Ascending aorta (tissue), 2 donors: ENCODE results near the gene NHLRC4. TPM values are rescaled to one million over a fixed set of nuclear protein-coding genes. Genes with fewer than 3 reads are reported as not detected.

Source experiments
- DNase-seq, 2 donors: peaks; one replicate each; pipeline ENCODE4 v3.0.0-alpha.2; 2019; ENCODE audit warnings: low spot score in 2 of 2
- H3K27ac ChIP-seq, 2 donors: fragments of 200-600 bp; sonication (generic); one replicate each; pipeline ENCODE4 v1.5.1; 2016 to 2017; ENCODE audit warnings: mild to moderate bottlenecking in 1 of 2
- H3K27me3 ChIP-seq: fragments of 200-600 bp; sonication (generic); one replicate; pipeline ENCODE4 v1.5.1; 2017
- H3K36me3 ChIP-seq, 2 donors: fragments of 200-600 bp; sonication (generic); one replicate each; pipeline ENCODE4 v1.5.1; 2016
- H3K4me1 ChIP-seq, 2 donors: fragments of 200-600 bp; sonication (generic); one replicate each; pipeline ENCODE4 v1.5.1; 2016 to 2017; ENCODE audit warnings: mild to moderate bottlenecking in 1 of 2
- H3K4me3 ChIP-seq, 2 donors: fragments of 200-600 bp; sonication (generic); one replicate each; pipeline ENCODE4 v1.5.1; 2016 to 2017; ENCODE audit warnings: mild to moderate bottlenecking in 1 of 2
- H3K9me3 ChIP-seq, 2 donors: fragments of 200-600 bp; sonication (generic); one replicate each; pipeline ENCODE4 v1.5.1; 2016
- CTCF ChIP-seq, 3 experiments: fragments of 200-600 bp in 2 of 3; fragments of 450-650 bp in 1 of 3; sonication (generic) in 2 of 3; IDR thresholded peaks; one replicate each; pipeline ENCODE4 v1.5.1; 2016 to 2019; ENCODE audit warnings: antibody characterized with exemption in 3 of 3, mild to moderate bottlenecking in 1 of 3, moderate library complexity in 1 of 3
- intact Hi-C: fragments of 100-400 bp; cut with DNase I; formaldehyde crosslinking; loops from one replicate; pipeline ENCODE4 v1.15.1; 2023
- total RNA-seq: library from RNA; depleted of rRNA; stranded (reverse); fragments of >200 nt; gene quantifications from one replicate; pipeline ENCODE4 v1.1.0, GENCODE V29; 2016

The NHLRC4 gene
- total RNA-seq, 1 donor from 2014 or later, result not detected

GRCh38 chr16:558298-559020 lies 8.3 kb upstream of the NHLRC4 start:
- Histone ChIP-seq H3K27ac (no peak overlapping the region), H3K9me3 (no peaks in the 10 kb centered on the region), H3K4me3 (no peak overlapping the region), H3K4me1 (peaks cover 0 to 2% of the 10 kb centered on the region in 2 donors), H3K27me3 (peaks cover 7% of the 10 kb centered on the region), H3K36me3 (peaks cover under 1 to 2% of the 10 kb centered on the region in 2 donors)
- TF ChIP-seq CTCF (IDR thresholded peaks at IDR 0.05), result no peak
- intact Hi-C loops, result no loop called here
- DNase-seq, result no peak

GRCh38 chr16:559021-559380 lies 7.8 kb upstream of the NHLRC4 start:
- TF ChIP-seq CTCF (IDR thresholded peaks at IDR 0.05), result no peak
- Histone ChIP-seq H3K27me3 (peaks cover 7% of the 10 kb centered on the region), H3K4me1 (peaks cover 0 to 2% of the 10 kb centered on the region in 2 donors), H3K4me3 (no peak overlapping the region), H3K36me3 (no peaks in the 10 kb centered on the region), H3K27ac (no peak overlapping the region), H3K9me3 (no peaks in the 10 kb centered on the region)
- DNase-seq, result no peak
- intact Hi-C loops, result no loop called here

GRCh38 chr16:559411-560203 lies 7.2 kb upstream of the NHLRC4 start:
- intact Hi-C loops, result no loop called here
- TF ChIP-seq CTCF (IDR thresholded peaks at IDR 0.05), result no peak

GRCh38 chr16:560204-560700 lies 6.6 kb upstream of the NHLRC4 start, which contains the start of gene PRR35:
Gene PRR35 (plus strand): TSS chr16:560394. CDS start chr16:563295, 2,901 bp downstream.
- TF ChIP-seq CTCF (IDR thresholded peaks at IDR 0.05), result no peak
- Histone ChIP-seq H3K27ac (no peak within 1 kb of the TSS), H3K4me1 (peaks cover 0 to 2% of the 10 kb centered on the region in 2 donors), H3K36me3 (no peaks in the 10 kb centered on the region), H3K4me3 (peak within 1 kb of the TSS in 1 of 2 donors; percentile 26), H3K9me3 (no peaks in the 10 kb centered on the region), H3K27me3 (peaks cover 7% of the 10 kb centered on the region)
- DNase-seq, result no peak
- intact Hi-C loops, result no loop called here

More at GRCh38 chr16:559411-560203, 7.2 kb upstream of the NHLRC4 start:
- Histone ChIP-seq H3K36me3 (no peaks in the 10 kb centered on the region), H3K27me3 (peaks cover 7% of the 10 kb centered on the region), H3K4me3 (no peak overlapping the region), H3K27ac (no peak overlapping the region), H3K9me3 (no peaks in the 10 kb centered on the region), H3K4me1 (peaks cover 0 to 2% of the 10 kb centered on the region in 2 donors)
- DNase-seq, result no peak

- TF ChIP-seq CTCF (IDR thresholded peaks at IDR 0.05), result no peak
- H3K4me1 ChIP-seq, result peaks cover 0 to 2% of the 10 kb centered on the region in 2 donors
- no peak overlapping the region for H3K4me3 ChIP-seq
- no peaks in the 10 kb centered on the region for H3K9me3 ChIP-seq
- intact Hi-C loops, result no loop called here
- no peaks in the 10 kb centered on the region for H3K36me3 ChIP-seq
- no peak overlapping the region for H3K27ac ChIP-seq
- no peak for DNase-seq
- H3K27me3 ChIP-seq, result peaks cover 7% of the 10 kb centered on the region
Observed at GRCh38 chr16:560701-561412, 5.9 kb upstream of the NHLRC4 start.
